GM23338 (cell line): Measurements from ENCODE around the gene KCNQ5. TPM values are rescaled to one million over a fixed set of nuclear protein-coding genes. Genes with fewer than 3 reads are reported as not detected.

Source experiments
- ATAC-seq: fragments of 200-7000 bp; cut with Tn5 transposase; 3 replicates; pipeline ENCODE4 v1.9.1; 2020
- DNase-seq: peaks from one replicate; pipeline ENCODE4 v3.0.0-alpha.2; 2015; ENCODE audit warnings: low spot score
- H2AFZ ChIP-seq: fragments of 200-600 bp; sonication (generic); 2 replicates; pipeline ENCODE4 v1.8.0; 2016; ENCODE audit warnings: antibody characterized with exemption, mild to moderate bottlenecking, moderate library complexity
- H3F3A ChIP-seq: fragments of 200-600 bp; sonication (generic); replicated peaks from 2 replicates; pipeline ENCODE4 v1.8.0; 2017; ENCODE audit warnings: antibody characterized with exemption, mixed run types, low read depth
- H3K27ac ChIP-seq: fragments of 200-600 bp; sonication (generic); 2 replicates; pipeline ENCODE4 v1.6.1; 2016; ENCODE audit warnings: low read depth
- H3K27me3 ChIP-seq: fragments of 200-600 bp; sonication (generic); 2 replicates; pipeline ENCODE4 v1.8.0; 2016; ENCODE audit warnings: mild to moderate bottlenecking, mixed run types, moderate library complexity; ENCODE audit not compliant: insufficient read depth
- H3K36me3 ChIP-seq: fragments of 200-600 bp; sonication (generic); 2 replicates; pipeline ENCODE4 v1.8.0; 2016; ENCODE audit warnings: mild to moderate bottlenecking; ENCODE audit not compliant: insufficient read depth
- H3K4me1 ChIP-seq: fragments of 200-600 bp; sonication (generic); 2 replicates; pipeline ENCODE4 v1.8.0; 2016; ENCODE audit warnings: mild to moderate bottlenecking, moderate library complexity; ENCODE audit not compliant: insufficient read depth
- H3K4me2 ChIP-seq: fragments of 200-600 bp; sonication (generic); 2 replicates; pipeline ENCODE4 v1.7.1; 2017; ENCODE audit warnings: mixed run types
- H3K4me3 ChIP-seq: fragments of 200-600 bp; sonication (generic); 2 replicates; pipeline ENCODE4 v1.6.1; 2016; ENCODE audit warnings: mixed run types
- H3K79me2 ChIP-seq: fragments of 200-600 bp; sonication (generic); replicated peaks from 2 replicates; pipeline ENCODE4 v1.8.0; 2017; ENCODE audit warnings: mild to moderate bottlenecking; ENCODE audit not compliant: insufficient read depth
- H3K9me2 ChIP-seq: fragments of 200-600 bp; sonication (generic); 2 replicates; pipeline ENCODE4 v1.8.0; 2017; ENCODE audit not compliant: insufficient read depth
- H4K20me1 ChIP-seq: fragments of 200-600 bp; sonication (generic); replicated peaks from 2 replicates; pipeline ENCODE4 v1.8.0; 2017; ENCODE audit warnings: mild to moderate bottlenecking; ENCODE audit not compliant: insufficient read depth
- H3K27ac Mint-ChIP-seq: 2 replicates; pipeline ENCODE4 v1.8.0; 2020; ENCODE audit warnings: inconsistent platforms, mild to moderate bottlenecking, moderate library complexity, mixed read lengths
- H3K27me3 Mint-ChIP-seq: 3 replicates; pipeline ENCODE4 v1.8.0; 2022; ENCODE audit warnings: low read depth, mild to moderate bottlenecking, moderate library complexity, mixed read lengths, inconsistent platforms; ENCODE audit not compliant: insufficient read depth, poor library complexity
- H3K36me3 Mint-ChIP-seq: 3 replicates; pipeline ENCODE4 v1.8.0; 2021; ENCODE audit warnings: low read depth, mild to moderate bottlenecking, inconsistent platforms, moderate library complexity, mixed read lengths
- H3K4me1 Mint-ChIP-seq: 3 replicates; pipeline ENCODE4 v1.8.0; 2020; ENCODE audit warnings: mild to moderate bottlenecking, inconsistent platforms, mixed read lengths
- H3K4me3 Mint-ChIP-seq: 3 replicates; pipeline ENCODE4 v1.8.0; 2021; ENCODE audit warnings: moderate library complexity, mild to moderate bottlenecking, inconsistent platforms, mixed read lengths
- H3K9me3 Mint-ChIP-seq: 3 replicates; pipeline ENCODE4 v1.8.0; 2020; ENCODE audit warnings: moderate library complexity, mild to moderate bottlenecking, inconsistent platforms, mixed read lengths
- EZH2 ChIP-seq: fragments of 200-600 bp; sonication (generic); IDR thresholded peaks from one replicate; pipeline ENCODE4 v1.8.0; 2017; ENCODE audit warnings: antibody characterized with exemption, mild to moderate bottlenecking, low read depth; ENCODE audit not compliant: unreplicated experiment
- EZH2phosphoT487 ChIP-seq: fragments of 200-600 bp; sonication (generic); IDR thresholded peaks from one replicate; pipeline ENCODE4 v1.8.1; 2018; ENCODE audit warnings: antibody characterized with exemption; ENCODE audit not compliant: unreplicated experiment
- JUNB ChIP-seq: IDR thresholded peaks from one replicate; pipeline ENCODE4 v1.6.1; 2016; ENCODE audit warnings: antibody characterized with exemption; ENCODE audit not compliant: unreplicated experiment
- POLR2AphosphoS5 ChIP-seq: IDR thresholded peaks from 2 replicates; pipeline ENCODE4 v1.6.1; 2016; ENCODE audit warnings: antibody characterized with exemption, low read depth
- REST ChIP-seq: IDR thresholded peaks from one replicate; pipeline ENCODE4 v1.6.1; 2018; ENCODE audit warnings: antibody characterized with exemption; ENCODE audit not compliant: unreplicated experiment
- STAT1 ChIP-seq: IDR thresholded peaks from one replicate; pipeline ENCODE4 v1.6.1; 2016; ENCODE audit warnings: antibody characterized with exemption; ENCODE audit not compliant: unreplicated experiment
- ZNF114 ChIP-seq: fragments of 250-450 bp; sonication (Bioruptor Pico); IDR thresholded peaks from 2 replicates; pipeline ENCODE4 v1.5.0; 2020; ENCODE audit warnings: mild to moderate bottlenecking, moderate library complexity
- ZNF462 ChIP-seq: fragments of 250-450 bp; sonication (Bioruptor Pico); IDR thresholded peaks from 2 replicates; pipeline ENCODE4 v1.5.0; 2020; ENCODE audit warnings: mild to moderate bottlenecking, moderate library complexity
- polyA plus RNA-seq: library from polyadenylated mRNA; unstranded; fragments of >200 nt; fragmentation: Nextera tagmentation; extraction: Ambion mirVana; gene quantifications from 2 replicates; pipeline ENCODE4 v1.2.1, GENCODE V29; 2016
- total RNA-seq: library from RNA; depleted of rRNA; stranded (reverse); fragments of >200 nt; shearing (Covaris generic); gene quantifications from 2 replicates; pipeline ENCODE4 v1.2.3, GENCODE V29; 2014
- TF ChIP-seq, protein P1 (sequence below): IDR thresholded peaks from 2 replicates; pipeline ENCODE4 v1.6.1; 2016; ENCODE audit warnings: antibody characterized with exemption
- TF ChIP-seq, protein P2 (sequence below), 2 experiments: fragments of 200-600 bp in 1 of 2; sonication (generic) in 1 of 2; conservative IDR thresholded peaks; 2 replicates each; pipeline versions ENCODE4 v1.5.1 to v1.6.1; 2016 to 2017; ENCODE audit warnings: antibody characterized with exemption in 2 of 2, low read depth in 2 of 2, mild to moderate bottlenecking in 2 of 2, moderate library complexity in 1 of 2

The KCNQ5 gene
- total and polyA plus RNA-seq, 2 experiments from 2014 or later, result 0.68 to 0.87 TPM

- TF ChIP-seq ZNF462 (CRISPR knock-in tag) (no peak), EZH2 (no peak), ZNF114 (CRISPR knock-in tag) (no peak)
- TF ChIP-seq, protein P1, sequence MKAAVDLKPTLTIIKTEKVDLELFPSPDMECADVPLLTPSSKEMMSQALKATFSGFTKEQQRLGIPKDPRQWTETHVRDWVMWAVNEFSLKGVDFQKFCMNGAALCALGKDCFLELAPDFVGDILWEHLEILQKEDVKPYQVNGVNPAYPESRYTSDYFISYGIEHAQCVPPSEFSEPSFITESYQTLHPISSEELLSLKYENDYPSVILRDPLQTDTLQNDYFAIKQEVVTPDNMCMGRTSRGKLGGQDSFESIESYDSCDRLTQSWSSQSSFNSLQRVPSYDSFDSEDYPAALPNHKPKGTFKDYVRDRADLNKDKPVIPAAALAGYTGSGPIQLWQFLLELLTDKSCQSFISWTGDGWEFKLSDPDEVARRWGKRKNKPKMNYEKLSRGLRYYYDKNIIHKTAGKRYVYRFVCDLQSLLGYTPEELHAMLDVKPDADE, result no peak
Measured at GRCh38 chr6:73079978-73080377, 458.1 kb downstream of the KCNQ5 start (continued).

- ATAC-seq, result peak; percentile 64
- H3K4me1 Mint-ChIP-seq, result peaks cover 58% of the 10 kb centered on the region
- no peaks in the 10 kb centered on the region for H3K27me3 ChIP-seq
- H3F3A ChIP-seq, result no peaks in the 10 kb centered on the region
- peak; percentile 60 for DNase-seq
- H3K4me3 Mint-ChIP-seq, result no peak overlapping the region
- H3K36me3 ChIP-seq, result no peaks in the 10 kb centered on the region
- H3K79me2 ChIP-seq, result no peaks in the 10 kb centered on the region
- no peak overlapping the region for H2AFZ ChIP-seq
- no peak overlapping the region for H3K4me3 ChIP-seq
- no peaks in the 10 kb centered on the region for H3K9me2 ChIP-seq
- no peaks in the 10 kb centered on the region for H3K9me3 Mint-ChIP-seq
- no peaks in the 10 kb centered on the region for H4K20me1 ChIP-seq
- no peaks in the 10 kb centered on the region for H3K36me3 Mint-ChIP-seq
- no peak overlapping the region; the same call in 1 of the 2 replicates for H3K27ac Mint-ChIP-seq
- H3K27me3 Mint-ChIP-seq, result peaks cover 2% of the 10 kb centered on the region
- H3K4me1 ChIP-seq, result peaks cover 60% of the 10 kb centered on the region
- no peak overlapping the region for H3K27ac ChIP-seq
- 0 out of 2 replicates have a peak overlapping the region, but pooled peaks have one; percentile 14 for H3K4me2 ChIP-seq
- TF ChIP-seq JUNB (no peak), STAT1 (no peak), EZH2phosphoT487 (no peak), REST (no peak), POLR2AphosphoS5 (no peak)
- TF ChIP-seq, protein P2, sequence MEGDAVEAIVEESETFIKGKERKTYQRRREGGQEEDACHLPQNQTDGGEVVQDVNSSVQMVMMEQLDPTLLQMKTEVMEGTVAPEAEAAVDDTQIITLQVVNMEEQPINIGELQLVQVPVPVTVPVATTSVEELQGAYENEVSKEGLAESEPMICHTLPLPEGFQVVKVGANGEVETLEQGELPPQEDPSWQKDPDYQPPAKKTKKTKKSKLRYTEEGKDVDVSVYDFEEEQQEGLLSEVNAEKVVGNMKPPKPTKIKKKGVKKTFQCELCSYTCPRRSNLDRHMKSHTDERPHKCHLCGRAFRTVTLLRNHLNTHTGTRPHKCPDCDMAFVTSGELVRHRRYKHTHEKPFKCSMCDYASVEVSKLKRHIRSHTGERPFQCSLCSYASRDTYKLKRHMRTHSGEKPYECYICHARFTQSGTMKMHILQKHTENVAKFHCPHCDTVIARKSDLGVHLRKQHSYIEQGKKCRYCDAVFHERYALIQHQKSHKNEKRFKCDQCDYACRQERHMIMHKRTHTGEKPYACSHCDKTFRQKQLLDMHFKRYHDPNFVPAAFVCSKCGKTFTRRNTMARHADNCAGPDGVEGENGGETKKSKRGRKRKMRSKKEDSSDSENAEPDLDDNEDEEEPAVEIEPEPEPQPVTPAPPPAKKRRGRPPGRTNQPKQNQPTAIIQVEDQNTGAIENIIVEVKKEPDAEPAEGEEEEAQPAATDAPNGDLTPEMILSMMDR (conservative IDR thresholded peaks at IDR 0.05; ENCODE audit: low read depth in 2 of 2), result no peak
Measured at GRCh38 chr6:73081955-73082354, 460.1 kb downstream of the KCNQ5 start.
